Measurements from ENCODE around the gene CHCHD6. TPM values are rescaled to one million over a fixed set of nuclear protein-coding genes. Genes with fewer than 3 reads are reported as not detected.

Gene CHCHD6
- total RNA-seq, 1 donor from 2014 or later: 31.0 TPM

GRCh38 chr3:126760541-126760940 lies 56.5 kb downstream of the CHCHD6 start:
- peaks cover 13% of the 10 kb centered on the region for H3K36me3 Mint-ChIP-seq
- no peak overlapping the region for H3K4me3 Mint-ChIP-seq
- no peak for DNase-seq (ENCODE audit: low spot score in 2 of 2, unreplicated experiment in 2 of 2)
- H3K9me3 Mint-ChIP-seq: peaks cover 5% of the 10 kb centered on the region
- TF ChIP-seq, protein P1, sequence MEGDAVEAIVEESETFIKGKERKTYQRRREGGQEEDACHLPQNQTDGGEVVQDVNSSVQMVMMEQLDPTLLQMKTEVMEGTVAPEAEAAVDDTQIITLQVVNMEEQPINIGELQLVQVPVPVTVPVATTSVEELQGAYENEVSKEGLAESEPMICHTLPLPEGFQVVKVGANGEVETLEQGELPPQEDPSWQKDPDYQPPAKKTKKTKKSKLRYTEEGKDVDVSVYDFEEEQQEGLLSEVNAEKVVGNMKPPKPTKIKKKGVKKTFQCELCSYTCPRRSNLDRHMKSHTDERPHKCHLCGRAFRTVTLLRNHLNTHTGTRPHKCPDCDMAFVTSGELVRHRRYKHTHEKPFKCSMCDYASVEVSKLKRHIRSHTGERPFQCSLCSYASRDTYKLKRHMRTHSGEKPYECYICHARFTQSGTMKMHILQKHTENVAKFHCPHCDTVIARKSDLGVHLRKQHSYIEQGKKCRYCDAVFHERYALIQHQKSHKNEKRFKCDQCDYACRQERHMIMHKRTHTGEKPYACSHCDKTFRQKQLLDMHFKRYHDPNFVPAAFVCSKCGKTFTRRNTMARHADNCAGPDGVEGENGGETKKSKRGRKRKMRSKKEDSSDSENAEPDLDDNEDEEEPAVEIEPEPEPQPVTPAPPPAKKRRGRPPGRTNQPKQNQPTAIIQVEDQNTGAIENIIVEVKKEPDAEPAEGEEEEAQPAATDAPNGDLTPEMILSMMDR (IDR thresholded peaks at IDR 0.05; ENCODE audit: unreplicated experiment): no peak
- H3K27ac Mint-ChIP-seq: no peak overlapping the region
- no peaks in the 10 kb centered on the region for H3K4me1 Mint-ChIP-seq
- no peaks in the 10 kb centered on the region for H3K27me3 Mint-ChIP-seq (ENCODE audit: low read depth)

GRCh38 chr3:126763035-126763434 lies 59.0 kb downstream of the CHCHD6 start:
- Mint-ChIP-seq H3K9me3 (peaks cover 10% of the 10 kb centered on the region), H3K36me3 (peaks cover 15% of the 10 kb centered on the region), H3K4me3 (no peak overlapping the region), H3K27me3 (ENCODE audit: low read depth) (no peaks in the 10 kb centered on the region), H3K27ac (no peak overlapping the region), H3K4me1 (no peaks in the 10 kb centered on the region)
- DNase-seq (ENCODE audit: low spot score in 2 of 2, unreplicated experiment in 2 of 2): no peak
- TF ChIP-seq, protein P1 (IDR thresholded peaks at IDR 0.05; ENCODE audit: unreplicated experiment): no peak

GRCh38 chr3:126765187-126766069 lies 61.4 kb downstream of the CHCHD6 start:
- Mint-ChIP-seq H3K27ac (no peak overlapping the region), H3K4me1 (no peaks in the 10 kb centered on the region), H3K36me3 (peaks cover 18% of the 10 kb centered on the region), H3K4me3 (no peak overlapping the region), H3K9me3 (peaks cover 31% of the 10 kb centered on the region), H3K27me3 (ENCODE audit: low read depth) (no peaks in the 10 kb centered on the region)
- no peak for DNase-seq (ENCODE audit: low spot score in 2 of 2, unreplicated experiment in 2 of 2)
- TF ChIP-seq, protein P1 (IDR thresholded peaks at IDR 0.05; ENCODE audit: unreplicated experiment): no peak

GRCh38 chr3:126766653-126767052 lies 62.6 kb downstream of the CHCHD6 start:
- H3K4me3 Mint-ChIP-seq: no peak overlapping the region
- no peaks in the 10 kb centered on the region for H3K4me1 Mint-ChIP-seq
- H3K36me3 Mint-ChIP-seq: peaks cover 23% of the 10 kb centered on the region
- no peak for DNase-seq (ENCODE audit: low spot score in 2 of 2, unreplicated experiment in 2 of 2)
- H3K27me3 Mint-ChIP-seq (ENCODE audit: low read depth): no peaks in the 10 kb centered on the region
- H3K27ac Mint-ChIP-seq: no peak overlapping the region
- H3K9me3 Mint-ChIP-seq: peaks cover 41% of the 10 kb centered on the region
- TF ChIP-seq, protein P1 (IDR thresholded peaks at IDR 0.05; ENCODE audit: unreplicated experiment): no peak

DNA sequence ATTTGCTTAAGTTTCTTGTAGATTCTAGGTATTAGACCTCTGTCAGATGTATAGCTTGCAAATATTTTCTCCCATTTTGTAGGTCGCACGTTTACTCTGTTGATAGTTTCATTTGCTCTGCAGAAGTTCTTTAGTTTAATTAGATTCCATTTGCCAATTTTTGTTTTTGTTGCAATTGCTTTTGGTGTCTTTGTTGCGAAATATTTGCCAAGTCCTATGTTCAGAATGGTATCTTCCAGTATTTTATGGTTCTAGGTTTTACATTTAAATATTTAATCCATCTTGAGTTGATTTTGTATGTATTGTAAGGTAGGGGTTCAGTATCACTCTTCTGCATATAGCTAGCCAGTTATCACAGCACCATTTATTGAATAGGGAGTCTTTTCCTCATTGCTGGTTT lies 64.9 kb downstream of the CHCHD6 start:
- Mint-ChIP-seq H3K4me3 (no peak overlapping the region), H3K9me3 (peaks cover 45% of the 10 kb centered on the region), H3K4me1 (no peaks in the 10 kb centered on the region), H3K27me3 (ENCODE audit: low read depth) (no peaks in the 10 kb centered on the region), H3K36me3 (peaks cover 28% of the 10 kb centered on the region), H3K27ac (no peak overlapping the region)
- TF ChIP-seq, protein P1 (IDR thresholded peaks at IDR 0.05; ENCODE audit: unreplicated experiment): no peak
- DNase-seq (ENCODE audit: low spot score in 2 of 2, unreplicated experiment in 2 of 2): no peak
